SK-N-MC (cell line): ENCODE measurements around the gene HS3ST2.

ENCODE experiments used
- EZH2 ChIP-seq: fragments of 200-600 bp; sonication (generic); IDR thresholded peaks from one replicate; pipeline ENCODE4 v1.6.1; 2017; ENCODE audit warnings: antibody characterized with exemption
- POLR2AphosphoS5 ChIP-seq: IDR thresholded peaks from 2 replicates; pipeline ENCODE4 v1.6.1; 2012; ENCODE audit warnings: mild to moderate bottlenecking, low read depth, low read length, borderline replicate concordance

- no peak for TF ChIP-seq EZH2
- no peak for TF ChIP-seq POLR2AphosphoS5
Observed at GRCh38 chr16:22799113-22799512, 14.8 kb upstream of the HS3ST2 start.
